ENCODE data around the gene ARHGEF10L.
A peak's percentile ranks its signal among the peaks of the same experiment; 100 is the strongest.
"Not testable (repeated sequence)": the region's sequence is repeated elsewhere in the genome, so short reads cannot be mapped to it uniquely, and the experiment has no call there.

ARHGEF10L gene

GRCh38 chr1:17624611-17625233 lies 85.2 kb downstream of the ARHGEF10L start:
- Histone ChIP-seq H3K9me3 (ENCODE audit: control insufficient read depth in 1 of 2, low read length in 2 of 2) (no peaks in the 10 kb centered on the region), H3K4me3 (ENCODE audit: low read depth in 1 of 2, low read length in 2 of 2) (no peak overlapping the region)

GRCh38 chr1:17627239-17628052 lies 87.9 kb downstream of the ARHGEF10L start:
- Histone ChIP-seq H3K4me3 (ENCODE audit: low read depth in 1 of 2, low read length in 2 of 2) (no peak overlapping the region), H3K4me1 (ENCODE audit: control insufficient read depth in 1 of 2, insufficient read depth in 2 of 2, low read length in 2 of 2) (peaks cover 0 to 12% of the 10 kb centered on the region in 2 donors), H3K36me3 (ENCODE audit: control insufficient read depth in 1 of 2, insufficient read depth in 2 of 2, low read length in 2 of 2) (peaks cover 48 to 70% of the 10 kb centered on the region in 2 donors), H3K9me3 (ENCODE audit: control insufficient read depth in 1 of 2, low read length in 2 of 2) (no peaks in the 10 kb centered on the region), H3K27ac (ENCODE audit: low read length) (no peak overlapping the region), H3K27me3 (ENCODE audit: low read depth, low read length) (no peaks in the 10 kb centered on the region)

More at GRCh38 chr1:17624611-17625233, 85.2 kb downstream of the ARHGEF10L start:
- Histone ChIP-seq H3K36me3 (ENCODE audit: control insufficient read depth in 1 of 2, insufficient read depth in 2 of 2, low read length in 2 of 2) (peaks cover 48 to 63% of the 10 kb centered on the region in 2 donors), H3K27ac (ENCODE audit: low read length) (peak overlapping the region; percentile 74), H3K27me3 (ENCODE audit: low read depth, low read length) (no peaks in the 10 kb centered on the region), H3K4me1 (ENCODE audit: control insufficient read depth in 1 of 2, insufficient read depth in 2 of 2, low read length in 2 of 2) (peaks cover 0 to 12% of the 10 kb centered on the region in 2 donors)

GRCh38 chr1:17629046-17629445 lies 89.5 kb downstream of the ARHGEF10L start:
- H3K36me3 ChIP-seq (ENCODE audit: control insufficient read depth in 1 of 2, insufficient read depth in 2 of 2, low read length in 2 of 2) = peaks cover 51 to 67% of the 10 kb centered on the region in 2 donors
- H3K27me3 ChIP-seq (ENCODE audit: low read depth, low read length); H3K4me3 ChIP-seq (ENCODE audit: low read depth in 1 of 2, low read length in 2 of 2); H3K9me3 ChIP-seq (ENCODE audit: control insufficient read depth in 1 of 2, low read length in 2 of 2); H3K4me1 ChIP-seq (ENCODE audit: control insufficient read depth in 1 of 2, insufficient read depth in 2 of 2, low read length in 2 of 2); H3K27ac ChIP-seq (ENCODE audit: low read length): not testable (repeated sequence)

- H3K9me3 ChIP-seq (ENCODE audit: control insufficient read depth in 1 of 2, low read length in 2 of 2) = no peaks in the 10 kb centered on the region
- H3K27ac ChIP-seq (ENCODE audit: low read length) = no peak overlapping the region
- H3K36me3 ChIP-seq (ENCODE audit: control insufficient read depth in 1 of 2, insufficient read depth in 2 of 2, low read length in 2 of 2) = peaks cover 54 to 71% of the 10 kb centered on the region in 2 donors
- H3K4me3 ChIP-seq (ENCODE audit: low read depth in 1 of 2, low read length in 2 of 2) = no peak overlapping the region
- peaks cover 0 to 3% of the 10 kb centered on the region in 2 donors for H3K4me1 ChIP-seq (ENCODE audit: control insufficient read depth in 1 of 2, insufficient read depth in 2 of 2, low read length in 2 of 2)
- no peaks in the 10 kb centered on the region for H3K27me3 ChIP-seq (ENCODE audit: low read depth, low read length)
These were observed 90.0 kb downstream of the ARHGEF10L start for GRCh38 chr1:17629460-17629859.

- Histone ChIP-seq H3K4me3 (ENCODE audit: low read depth in 1 of 2, low read length in 2 of 2) (no peak overlapping the region), H3K4me1 (ENCODE audit: control insufficient read depth in 1 of 2, insufficient read depth in 2 of 2, low read length in 2 of 2) (peaks cover 0 to 6% of the 10 kb centered on the region in 2 donors), H3K36me3 (ENCODE audit: control insufficient read depth in 1 of 2, insufficient read depth in 2 of 2, low read length in 2 of 2) (peaks cover 51 to 78% of the 10 kb centered on the region in 2 donors), H3K27ac (ENCODE audit: low read length) (no peak overlapping the region), H3K27me3 (ENCODE audit: low read depth, low read length) (no peaks in the 10 kb centered on the region), H3K9me3 (ENCODE audit: control insufficient read depth in 1 of 2, low read length in 2 of 2) (no peaks in the 10 kb centered on the region)
These were observed 90.7 kb downstream of the ARHGEF10L start for GRCh38 chr1:17630048-17630830.

- no peak overlapping the region for H3K27ac ChIP-seq (ENCODE audit: low read length)
- peaks cover 0 to 6% of the 10 kb centered on the region in 2 donors for H3K4me1 ChIP-seq (ENCODE audit: control insufficient read depth in 1 of 2, insufficient read depth in 2 of 2, low read length in 2 of 2)
- H3K4me3 ChIP-seq (ENCODE audit: low read depth in 1 of 2, low read length in 2 of 2) = no peak overlapping the region
- H3K9me3 ChIP-seq (ENCODE audit: control insufficient read depth in 1 of 2, low read length in 2 of 2) = no peaks in the 10 kb centered on the region
- H3K27me3 ChIP-seq (ENCODE audit: low read depth, low read length) = no peaks in the 10 kb centered on the region
- H3K36me3 ChIP-seq (ENCODE audit: control insufficient read depth in 1 of 2, insufficient read depth in 2 of 2, low read length in 2 of 2) = peaks cover 51 to 78% of the 10 kb centered on the region in 2 donors
These were observed 91.5 kb downstream of the ARHGEF10L start for GRCh38 chr1:17630986-17631385.

- H3K36me3 ChIP-seq (ENCODE audit: control insufficient read depth in 1 of 2, insufficient read depth in 2 of 2, low read length in 2 of 2) = peaks cover 51 to 76% of the 10 kb centered on the region in 2 donors
- H3K9me3 ChIP-seq (ENCODE audit: control insufficient read depth in 1 of 2, low read length in 2 of 2) = no peaks in the 10 kb centered on the region
- no peaks in the 10 kb centered on the region for H3K27me3 ChIP-seq (ENCODE audit: low read depth, low read length)
- no peak overlapping the region for H3K27ac ChIP-seq (ENCODE audit: low read length)
- H3K4me1 ChIP-seq (ENCODE audit: control insufficient read depth in 1 of 2, insufficient read depth in 2 of 2, low read length in 2 of 2) = peaks cover 0 to 6% of the 10 kb centered on the region in 2 donors
- no peak overlapping the region for H3K4me3 ChIP-seq (ENCODE audit: low read depth in 1 of 2, low read length in 2 of 2)
These were observed 91.9 kb downstream of the ARHGEF10L start for GRCh38 chr1:17631410-17631809.

GRCh38 chr1:17632106-17632505 lies 92.6 kb downstream of the ARHGEF10L start:
- Histone ChIP-seq H3K36me3 (ENCODE audit: control insufficient read depth in 1 of 2, insufficient read depth in 2 of 2, low read length in 2 of 2) (peaks cover 50 to 77% of the 10 kb centered on the region in 2 donors), H3K4me3 (ENCODE audit: low read depth in 1 of 2, low read length in 2 of 2) (no peak overlapping the region), H3K27me3 (ENCODE audit: low read depth, low read length) (no peaks in the 10 kb centered on the region), H3K9me3 (ENCODE audit: control insufficient read depth in 1 of 2, low read length in 2 of 2) (no peaks in the 10 kb centered on the region), H3K27ac (ENCODE audit: low read length) (no peak overlapping the region), H3K4me1 (ENCODE audit: control insufficient read depth in 1 of 2, insufficient read depth in 2 of 2, low read length in 2 of 2) (peaks cover 0 to 6% of the 10 kb centered on the region in 2 donors)

GRCh38 chr1:17632541-17633184 lies 93.2 kb downstream of the ARHGEF10L start:
- H3K27me3 ChIP-seq (ENCODE audit: low read depth, low read length) = no peaks in the 10 kb centered on the region
- H3K4me3 ChIP-seq (ENCODE audit: low read depth in 1 of 2, low read length in 2 of 2) = no peak overlapping the region
- no peaks in the 10 kb centered on the region for H3K9me3 ChIP-seq (ENCODE audit: control insufficient read depth in 1 of 2, low read length in 2 of 2)
- peaks cover 0 to 6% of the 10 kb centered on the region in 2 donors for H3K4me1 ChIP-seq (ENCODE audit: control insufficient read depth in 1 of 2, insufficient read depth in 2 of 2, low read length in 2 of 2)
- peaks cover 47 to 77% of the 10 kb centered on the region in 2 donors for H3K36me3 ChIP-seq (ENCODE audit: control insufficient read depth in 1 of 2, insufficient read depth in 2 of 2, low read length in 2 of 2)
- no peak overlapping the region for H3K27ac ChIP-seq (ENCODE audit: low read length)

- H3K9me3 ChIP-seq (ENCODE audit: control insufficient read depth in 1 of 2, low read length in 2 of 2) = no peaks in the 10 kb centered on the region
- H3K4me3 ChIP-seq (ENCODE audit: low read depth in 1 of 2, low read length in 2 of 2) = no peak overlapping the region
- H3K27me3 ChIP-seq (ENCODE audit: low read depth, low read length) = no peaks in the 10 kb centered on the region
- H3K4me1 ChIP-seq (ENCODE audit: control insufficient read depth in 1 of 2, insufficient read depth in 2 of 2, low read length in 2 of 2) = peaks cover 0 to 6% of the 10 kb centered on the region in 2 donors
- H3K36me3 ChIP-seq (ENCODE audit: control insufficient read depth in 1 of 2, insufficient read depth in 2 of 2, low read length in 2 of 2) = peaks cover 54 to 80% of the 10 kb centered on the region in 2 donors
- H3K27ac ChIP-seq (ENCODE audit: low read length) = no peak overlapping the region
These were observed 94.2 kb downstream of the ARHGEF10L start for GRCh38 chr1:17633654-17634053.

Data from muscle layer of duodenum (tissue), 2 donors.